HEK293 (cell line): Measurements from ENCODE around the gene RSPO4.

Source experiments
- ATF2 ChIP-seq: fragments of 450-650 bp; formaldehyde crosslinking; IDR thresholded peaks from 2 replicates; pipeline ENCODE4 v1.5.1; 2016; ENCODE audit warnings: missing biosample characterization, missing genetic modification characterization, low read depth
- CTCF ChIP-seq: fragments of 450-650 bp; formaldehyde crosslinking; IDR thresholded peaks from 2 replicates; pipeline ENCODE4 v1.5.1; 2016; ENCODE audit warnings: missing biosample characterization, missing genetic modification characterization
- KLF10 ChIP-seq: fragments of 450-650 bp; IDR thresholded peaks from 2 replicates; pipeline ENCODE4 v1.5.1; 2018; ENCODE audit warnings: missing biosample characterization, mild to moderate bottlenecking, missing genetic modification characterization
- ZBTB1 ChIP-seq: fragments of 450-650 bp; formaldehyde crosslinking; IDR thresholded peaks from 2 replicates; pipeline ENCODE4 v1.5.1; 2016; ENCODE audit warnings: missing biosample characterization, missing genetic modification characterization
- ZBTB11 ChIP-seq: fragments of 450-650 bp; formaldehyde crosslinking; conservative IDR thresholded peaks from 2 replicates; pipeline ENCODE4 v1.5.1; 2016; ENCODE audit warnings: low read depth, missing biosample characterization, missing genetic modification characterization
- ZBTB21 ChIP-seq: fragments of 450-650 bp; formaldehyde crosslinking; IDR thresholded peaks from 2 replicates; pipeline ENCODE4 v1.5.1; 2017; ENCODE audit warnings: missing biosample characterization, missing genetic modification characterization
- ZNF10 ChIP-seq: fragments of 450-650 bp; formaldehyde crosslinking; IDR thresholded peaks from 2 replicates; pipeline ENCODE4 v1.5.1; 2017; ENCODE audit warnings: missing biosample characterization, missing genetic modification characterization
- ZNF174 ChIP-seq: fragments of 450-650 bp; formaldehyde crosslinking; IDR thresholded peaks from 2 replicates; pipeline ENCODE4 v1.5.0; 2017; ENCODE audit warnings: missing biosample characterization, mild to moderate bottlenecking, missing genetic modification characterization
- ZNF274 ChIP-seq, 2 experiments: fragments of 200-500 bp in 1 of 2; fragments of 450-650 bp in 1 of 2; sonication (Bioruptor generic) in 1 of 2; formaldehyde crosslinking in 1 of 2; IDR thresholded peaks; 2 replicates each; pipeline versions ENCODE4 v1.5.1 to v1.6.1; 2014 to 2016; ENCODE audit warnings: borderline replicate concordance in 1 of 2, inconsistent platforms in 1 of 2, low read length in 1 of 2, missing biosample characterization in 1 of 2, missing genetic modification characterization in 1 of 2
- ZNF311 ChIP-seq: fragments of 450-650 bp; formaldehyde crosslinking; IDR thresholded peaks from 2 replicates; pipeline ENCODE4 v1.5.1; 2017; ENCODE audit warnings: missing biosample characterization, missing genetic modification characterization, borderline replicate concordance
- ZNF37A ChIP-seq: fragments of 450-650 bp; IDR thresholded peaks from 2 replicates; pipeline ENCODE4 v1.5.1; 2018; ENCODE audit warnings: missing biosample characterization, missing genetic modification characterization
- ZNF561 ChIP-seq: fragments of 450-650 bp; IDR thresholded peaks from 2 replicates; pipeline ENCODE4 v1.5.1; 2018; ENCODE audit warnings: missing biosample characterization, missing genetic modification characterization, borderline replicate concordance
- ZNF585B ChIP-seq: fragments of 450-650 bp; formaldehyde crosslinking; IDR thresholded peaks from 2 replicates; pipeline ENCODE4 v1.5.1; 2016; ENCODE audit warnings: missing biosample characterization, missing genetic modification characterization
- ZNF792 ChIP-seq: fragments of 450-650 bp; formaldehyde crosslinking; IDR thresholded peaks from 2 replicates; pipeline ENCODE4 v1.5.1; 2016; ENCODE audit warnings: missing biosample characterization, missing genetic modification characterization

- TF ChIP-seq CTCF (no peak), ZNF311 (no peak), ATF2 (no peak), ZBTB11 (tag by site-specific recombination) (no peak), ZBTB21 (no peak), ZNF561 (tag by site-specific recombination) (no peak), KLF10 (tag by site-specific recombination) (no peak), ZNF585B (no peak), ZNF792 (tag by site-specific recombination) (no peak), ZBTB1 (no peak), ZNF10 (tag by site-specific recombination) (no peak), ZNF37A (tag by site-specific recombination) (no peak), ZNF174 (tag by site-specific recombination) (no peak), ZNF274 (IDR thresholded peaks at IDR 0.05; ENCODE audit: low read length) (no peak), ZNF274 (tag by site-specific recombination; IDR thresholded peaks at IDR 0.05; ENCODE audit: borderline replicate concordance) (no peak)
Measured at GRCh38 chr20:934186-934840, 67.8 kb downstream of the RSPO4 start.
